ENCODE measurements around the gene RPS18. TPM values are rescaled to one million over a fixed set of nuclear protein-coding genes. Genes with fewer than 3 reads are reported as not detected.
A peak's percentile ranks its signal among the peaks of the same experiment; 100 is the strongest.

Gene RPS18
- polyA plus RNA-seq, 4 donors, result 2,947 to 6,778 (median 4,959) TPM

GRCh38 chr6:33312361-33313104 lies 40.7 kb downstream of the RPS18 start:
- Histone ChIP-seq H3K4me1 (ENCODE audit: control insufficient read depth in 3 of 3, insufficient read depth in 2 of 3, low read depth in 1 of 3, low read length in 2 of 3) (peaks cover 3 to 29% (median 6%) of the 10 kb centered on the region in 3 donors), H3K4me3 (ENCODE audit: low read depth in 1 of 3, low read length in 3 of 3) (peak overlapping the region; percentile 76 to 95 (median 93)), H3K27ac (ENCODE audit: low read depth in 1 of 3, low read length in 2 of 3) (peak overlapping the region; percentile 95 to 99 (median 98)), H3K9me3 (ENCODE audit: control insufficient read depth in 2 of 2, insufficient read depth in 1 of 2, low read depth in 1 of 2, low read length in 1 of 2) (no peaks in the 10 kb centered on the region), H3K36me3 (ENCODE audit: control insufficient read depth in 3 of 3, insufficient read depth in 2 of 3, low read depth in 1 of 3, low read length in 3 of 3) (peaks cover 0 to 50% (median 2%) of the 10 kb centered on the region in 3 donors), H3K27me3 (ENCODE audit: control insufficient read depth in 3 of 3, insufficient read depth in 3 of 3, low read length in 3 of 3) (no peaks in the 10 kb centered on the region)
- DNase-seq, result peak; percentile 91
- no peak for FAIRE-seq
- WGBS, 3 donors, result 3 to 6% (median 4%) methylated on average over 28 to 29 of the region's 29 CpGs

- WGBS, 3 donors, result 0 to 1% (median 1%) methylated on average over 28 to 33 of the region's 33 CpGs
- peak; percentile 47 to 83 for DNase-seq
- H3K27me3 ChIP-seq (ENCODE audit: control insufficient read depth in 3 of 3, insufficient read depth in 3 of 3, low read length in 3 of 3), result no peaks in the 10 kb centered on the region
- FAIRE-seq, result no peak
- peak overlapping the region; percentile 95 to 99 (median 98) for H3K27ac ChIP-seq (ENCODE audit: low read depth in 1 of 3, low read length in 2 of 3)
- H3K4me3 ChIP-seq (ENCODE audit: low read depth in 1 of 3, low read length in 3 of 3), result peak overlapping the region; percentile 76 to 95 (median 93)
- H3K36me3 ChIP-seq (ENCODE audit: control insufficient read depth in 3 of 3, insufficient read depth in 2 of 3, low read depth in 1 of 3, low read length in 3 of 3), result peaks cover 0 to 48% (median 2%) of the 10 kb centered on the region in 3 donors
- no peaks in the 10 kb centered on the region for H3K9me3 ChIP-seq (ENCODE audit: control insufficient read depth in 2 of 2, insufficient read depth in 1 of 2, low read depth in 1 of 2, low read length in 1 of 2)
- peaks cover 3 to 29% (median 6%) of the 10 kb centered on the region in 3 donors for H3K4me1 ChIP-seq (ENCODE audit: control insufficient read depth in 3 of 3, insufficient read depth in 2 of 3, low read depth in 1 of 3, low read length in 2 of 3)
Measured at GRCh38 chr6:33313105-33313708, 41.3 kb downstream of the RPS18 start.

GRCh38 chr6:33313709-33314514 lies 42.0 kb downstream of the RPS18 start, which contains the start of gene TAPBP:
TAPBP (minus strand) TSS chr6:33314078; CDS start chr6:33314041, 37 bp downstream.
- peaks cover 5 to 35% (median 6%) of the 10 kb centered on the region in 3 donors for H3K4me1 ChIP-seq (ENCODE audit: control insufficient read depth in 3 of 3, insufficient read depth in 2 of 3, low read depth in 1 of 3, low read length in 2 of 3)
- WGBS, 3 donors, result 0% methylated on average over 41 to 47 of the region's 47 CpGs
- no peaks in the 10 kb centered on the region for H3K9me3 ChIP-seq (ENCODE audit: control insufficient read depth in 2 of 2, insufficient read depth in 1 of 2, low read depth in 1 of 2, low read length in 1 of 2)
- peak within 1 kb of the TSS; percentile 76 to 95 (median 93) for H3K4me3 ChIP-seq (ENCODE audit: low read depth in 1 of 3, low read length in 3 of 3)
- peak within 1 kb of the TSS; percentile 95 to 99 (median 98) for H3K27ac ChIP-seq (ENCODE audit: low read depth in 1 of 3, low read length in 2 of 3)
- no peaks in the 10 kb centered on the region for H3K27me3 ChIP-seq (ENCODE audit: control insufficient read depth in 3 of 3, insufficient read depth in 3 of 3, low read length in 3 of 3)
- DNase-seq (peak; percentile 77 to 88), FAIRE-seq (no peak)
- peaks cover 0 to 49% (median 2%) of the 10 kb centered on the region in 3 donors for H3K36me3 ChIP-seq (ENCODE audit: control insufficient read depth in 3 of 3, insufficient read depth in 2 of 3, low read depth in 1 of 3, low read length in 3 of 3)

DNA sequence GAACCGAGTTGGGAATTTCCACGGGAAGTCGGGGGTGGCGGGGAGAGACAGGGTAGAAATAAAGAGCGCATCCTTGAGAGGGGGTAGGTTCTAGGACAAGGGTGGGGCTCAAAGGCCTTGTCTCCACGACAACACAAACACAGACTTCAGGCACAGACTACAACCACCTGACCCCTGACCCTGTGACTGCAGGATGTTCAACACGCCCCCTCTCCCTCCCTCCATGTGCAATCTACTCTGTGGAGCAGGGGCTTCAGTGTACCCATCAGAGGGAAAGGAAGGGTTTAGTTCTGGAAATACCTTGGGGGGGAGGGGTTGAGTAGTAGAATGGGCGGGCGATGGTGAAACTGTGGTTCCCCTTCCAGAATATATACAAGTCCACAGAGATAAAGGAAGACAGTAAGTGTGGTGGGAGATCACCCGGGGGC lies 42.7 kb downstream of the RPS18 start:
- WGBS, 3 donors, result 2 to 3% (median 3%) methylated on average over 10 of the region's 10 CpGs
- H3K4me1 ChIP-seq (ENCODE audit: control insufficient read depth in 3 of 3, insufficient read depth in 2 of 3, low read depth in 1 of 3, low read length in 2 of 3), result peaks cover 5 to 40% (median 6%) of the 10 kb centered on the region in 3 donors
- FAIRE-seq, result no peak

DNA sequence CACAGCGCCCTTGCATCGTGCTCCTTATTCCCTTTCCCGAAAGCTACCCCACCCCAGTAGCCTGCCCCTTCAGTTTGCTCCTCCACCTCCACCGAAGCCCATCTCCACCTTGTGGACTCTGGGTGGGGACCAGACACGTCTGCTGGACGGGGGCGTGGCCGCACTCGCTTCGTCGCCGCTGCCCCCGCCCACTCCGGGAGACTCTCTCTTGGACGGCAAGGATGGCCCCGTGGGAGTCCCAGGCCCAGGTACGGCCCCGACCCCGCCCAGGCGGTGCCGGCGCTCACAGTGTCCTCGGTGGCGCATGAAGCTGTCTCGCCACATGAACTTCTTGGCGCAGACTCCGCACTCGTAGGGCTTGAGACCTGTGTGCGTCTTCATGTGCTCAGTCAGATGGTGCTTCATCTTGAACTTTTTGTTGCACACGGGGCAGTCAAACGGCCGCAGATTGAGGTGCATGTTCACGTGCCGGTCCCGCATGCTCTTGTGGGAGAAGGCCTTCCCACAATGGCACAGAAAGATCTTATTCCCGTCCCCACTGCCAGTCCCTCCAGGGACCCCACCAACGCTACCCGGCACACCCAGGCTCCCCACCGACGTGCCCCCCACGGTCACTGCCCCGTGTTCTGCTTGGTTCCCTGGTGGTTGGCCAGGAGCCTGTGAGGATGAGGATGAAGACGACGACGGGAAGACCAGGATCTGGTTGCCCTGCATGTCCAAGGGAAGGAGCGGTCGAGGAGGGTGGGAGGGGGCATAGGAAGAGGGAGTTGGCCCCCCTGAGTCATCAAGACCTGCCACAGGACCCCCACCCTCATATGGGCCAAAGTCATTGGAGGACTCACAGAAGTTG lies 43.3 kb downstream of the RPS18 start:
- H3K36me3 ChIP-seq (ENCODE audit: control insufficient read depth in 3 of 3, insufficient read depth in 2 of 3, low read depth in 1 of 3, low read length in 3 of 3), result peaks cover 1 to 51% (median 9%) of the 10 kb centered on the region in 3 donors
- peak overlapping the region; percentile 95 to 99 (median 98) for H3K27ac ChIP-seq (ENCODE audit: low read depth in 1 of 3, low read length in 2 of 3)
- 31 to 40% (median 32%) methylated on average over 40 to 47 of the region's 47 CpGs for WGBS, 3 donors
- no peak for FAIRE-seq
- peak overlapping the region in 2 of 3 donors; percentile 93 to 95 for H3K4me3 ChIP-seq (ENCODE audit: low read depth in 1 of 3, low read length in 3 of 3)
- no peaks in the 10 kb centered on the region for H3K9me3 ChIP-seq (ENCODE audit: control insufficient read depth in 2 of 2, insufficient read depth in 1 of 2, low read depth in 1 of 2, low read length in 1 of 2)
- peak; percentile 76 to 83 for DNase-seq
- no peaks in the 10 kb centered on the region for H3K27me3 ChIP-seq (ENCODE audit: control insufficient read depth in 3 of 3, insufficient read depth in 3 of 3, low read length in 3 of 3)
- H3K4me1 ChIP-seq (ENCODE audit: control insufficient read depth in 3 of 3, insufficient read depth in 2 of 3, low read depth in 1 of 3, low read length in 2 of 3), result peaks cover 5 to 40% (median 6%) of the 10 kb centered on the region in 3 donors

More for the DNA sequence above, 42.7 kb downstream of the RPS18 start:
- Histone ChIP-seq H3K4me3 (ENCODE audit: low read depth in 1 of 3, low read length in 3 of 3) (peak overlapping the region in 2 of 3 donors; percentile 93 to 95), H3K36me3 (ENCODE audit: control insufficient read depth in 3 of 3, insufficient read depth in 2 of 3, low read depth in 1 of 3, low read length in 3 of 3) (peaks cover 0 to 50% (median 2%) of the 10 kb centered on the region in 3 donors), H3K27me3 (ENCODE audit: control insufficient read depth in 3 of 3, insufficient read depth in 3 of 3, low read length in 3 of 3) (no peaks in the 10 kb centered on the region), H3K9me3 (ENCODE audit: control insufficient read depth in 2 of 2, insufficient read depth in 1 of 2, low read depth in 1 of 2, low read length in 1 of 2) (no peaks in the 10 kb centered on the region), H3K27ac (ENCODE audit: low read depth in 1 of 3, low read length in 2 of 3) (peak overlapping the region; percentile 95 to 99 (median 98))
- peak; percentile 85 to 88 for DNase-seq

GRCh38 chr6:33315793-33316602 lies 44.1 kb downstream of the RPS18 start:
- Histone ChIP-seq H3K27ac (ENCODE audit: low read depth in 1 of 3, low read length in 2 of 3) (no peak overlapping the region), H3K4me3 (ENCODE audit: low read depth in 1 of 3, low read length in 3 of 3) (no peak overlapping the region), H3K36me3 (ENCODE audit: control insufficient read depth in 3 of 3, insufficient read depth in 2 of 3, low read depth in 1 of 3, low read length in 3 of 3) (peaks cover 3 to 52% (median 10%) of the 10 kb centered on the region in 3 donors), H3K9me3 (ENCODE audit: control insufficient read depth in 2 of 2, insufficient read depth in 1 of 2, low read depth in 1 of 2, low read length in 1 of 2) (no peaks in the 10 kb centered on the region), H3K27me3 (ENCODE audit: control insufficient read depth in 3 of 3, insufficient read depth in 3 of 3, low read length in 3 of 3) (no peaks in the 10 kb centered on the region), H3K4me1 (ENCODE audit: control insufficient read depth in 3 of 3, insufficient read depth in 2 of 3, low read depth in 1 of 3, low read length in 2 of 3) (peaks cover 5 to 40% (median 6%) of the 10 kb centered on the region in 3 donors)
- FAIRE-seq, result no peak
- no peak for DNase-seq
- 90 to 94% (median 92%) methylated on average over 16 to 17 of the region's 17 CpGs for WGBS, 3 donors
